Stimulated activated CD4-positive, alpha-beta T cell treated with anti-CD3 and anti-CD28 coated beads, Interleukin-4, amount 100 ng/mL, for 48 hours (primary cell): ENCODE data around the gene DNAJC12.
"Not testable (repeated sequence)": the region's sequence is repeated elsewhere in the genome, so short reads cannot be mapped to it uniquely, and the experiment has no call there.

Experiments
- DNase-seq, 2 donors: peaks; one replicate each; pipeline ENCODE4 v3.0.0-alpha.2; 2020; ENCODE audit warnings: low read depth in 2 of 2

The DNAJC12 gene

DNA sequence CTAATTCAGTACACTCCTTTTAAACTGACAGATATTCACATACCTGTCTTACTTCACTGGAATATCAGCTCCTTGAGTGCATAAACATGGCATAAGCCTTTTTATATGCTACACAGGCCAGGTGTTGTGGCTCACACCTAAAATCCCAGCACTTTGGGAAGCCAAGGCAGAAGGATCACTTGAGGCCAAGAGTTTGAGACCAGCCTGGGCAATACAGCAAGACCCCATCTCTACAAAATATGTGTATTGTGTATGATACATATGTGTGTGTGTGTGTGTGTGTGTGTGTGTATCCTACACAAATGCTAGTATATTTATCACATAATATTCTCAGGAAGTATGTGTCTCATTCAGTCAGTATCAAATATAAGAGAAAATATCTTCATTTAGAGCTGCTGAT, 45.3 kb downstream of the DNAJC12 start:
- no peak for DNase-seq

DNA sequence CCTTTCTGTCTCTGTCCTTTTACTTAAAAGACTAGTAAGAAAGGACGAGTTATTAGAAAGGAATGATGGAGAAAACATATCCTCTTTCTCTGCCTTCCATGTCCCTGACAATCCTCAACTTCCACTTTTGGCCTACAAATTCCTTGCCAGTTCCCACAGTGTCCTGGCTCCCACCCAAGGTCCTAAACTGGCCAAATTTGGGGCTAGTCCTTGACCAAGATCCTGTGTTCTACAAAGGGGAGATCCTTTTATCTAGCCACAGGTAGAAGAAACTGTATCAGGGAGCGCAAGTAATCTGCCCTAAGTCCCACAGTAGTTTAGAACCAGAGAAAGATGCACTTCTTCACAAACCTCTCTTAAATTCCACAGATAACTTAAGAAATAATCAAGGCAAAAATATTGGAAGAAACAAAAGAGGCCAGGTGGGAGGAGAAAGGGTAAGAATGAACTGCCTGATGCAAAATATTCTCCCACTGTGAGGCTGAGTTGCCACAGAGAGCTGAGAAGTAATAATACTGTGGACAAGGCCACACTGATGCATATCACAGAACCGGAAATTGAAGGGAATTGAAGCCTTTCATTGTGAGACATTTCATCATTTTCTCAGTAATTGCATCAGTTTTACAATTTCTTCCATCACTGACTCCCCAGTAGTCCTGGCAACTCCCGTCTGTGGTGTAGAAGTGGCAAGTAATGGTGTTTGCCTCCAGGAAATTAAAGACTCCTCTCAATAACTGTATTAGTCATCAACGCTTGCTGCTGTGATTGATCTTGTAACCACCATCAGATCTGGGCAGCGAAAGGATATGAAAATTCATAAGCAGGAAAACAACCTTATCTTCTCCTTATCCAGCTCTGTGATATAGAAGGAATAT, 47.2 kb downstream of the DNAJC12 start:
- DNase-seq: no peak

DNA sequence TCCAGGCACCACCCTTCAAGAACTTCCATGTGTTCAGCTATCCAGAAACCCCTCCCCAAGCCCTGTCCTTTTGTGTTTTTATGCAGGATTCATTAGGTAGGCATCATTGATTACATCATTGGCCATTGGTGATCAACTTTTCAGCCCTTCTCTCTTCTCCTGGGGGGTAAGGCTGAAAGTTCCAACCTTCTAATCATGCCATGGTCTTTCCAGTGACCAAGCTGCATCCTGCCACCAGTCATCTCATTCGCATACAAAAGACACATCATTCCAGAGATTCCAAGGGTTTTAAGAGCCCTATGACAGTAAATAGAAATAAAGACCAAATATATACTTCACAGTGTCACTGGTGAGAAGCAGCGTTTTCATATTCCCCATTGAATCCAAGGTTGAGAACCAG, 48.2 kb downstream of the DNAJC12 start:
- DNase-seq: no peak

DNA sequence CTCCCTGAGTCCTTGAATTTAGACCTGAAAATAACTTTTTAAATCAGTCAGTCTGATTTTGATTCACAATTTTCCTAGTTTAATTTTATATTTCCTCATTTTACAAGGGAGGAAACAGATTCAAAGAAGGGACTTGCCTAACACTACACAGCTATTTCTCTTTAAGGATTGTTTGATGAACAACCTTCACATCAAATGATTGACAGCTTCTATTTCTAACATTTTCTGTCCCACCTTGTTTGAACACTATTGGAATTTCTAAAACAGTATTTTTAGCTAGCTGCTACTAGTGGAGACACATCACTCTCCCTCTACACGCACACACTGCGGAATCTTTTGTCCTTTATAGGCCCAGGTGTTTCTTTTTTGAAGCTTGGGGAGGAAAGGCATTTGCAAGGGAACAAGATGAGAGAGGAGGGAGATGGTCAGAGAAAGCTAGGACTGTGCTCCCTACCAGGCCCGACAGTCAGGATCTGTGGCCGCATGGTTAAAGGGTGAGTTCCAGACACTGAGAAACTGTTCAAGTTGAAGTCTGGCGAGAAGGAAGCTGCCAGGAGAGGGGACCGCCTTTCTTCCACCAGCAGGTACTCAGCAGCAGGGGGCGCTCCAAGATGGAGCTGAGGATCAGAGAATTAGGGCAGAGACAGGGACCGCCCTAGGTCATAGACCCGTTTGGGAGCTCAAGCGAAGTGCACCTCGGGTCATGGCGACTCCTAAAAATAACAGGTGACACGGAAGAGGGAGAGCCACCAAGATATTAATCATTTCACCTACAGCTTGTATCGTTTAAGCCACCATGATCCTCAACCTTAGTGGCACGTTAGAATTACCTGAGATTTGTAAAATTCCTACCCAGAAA, 49.7 kb downstream of the DNAJC12 start:
- peak; percentile 74 to 82 for DNase-seq

DNA sequence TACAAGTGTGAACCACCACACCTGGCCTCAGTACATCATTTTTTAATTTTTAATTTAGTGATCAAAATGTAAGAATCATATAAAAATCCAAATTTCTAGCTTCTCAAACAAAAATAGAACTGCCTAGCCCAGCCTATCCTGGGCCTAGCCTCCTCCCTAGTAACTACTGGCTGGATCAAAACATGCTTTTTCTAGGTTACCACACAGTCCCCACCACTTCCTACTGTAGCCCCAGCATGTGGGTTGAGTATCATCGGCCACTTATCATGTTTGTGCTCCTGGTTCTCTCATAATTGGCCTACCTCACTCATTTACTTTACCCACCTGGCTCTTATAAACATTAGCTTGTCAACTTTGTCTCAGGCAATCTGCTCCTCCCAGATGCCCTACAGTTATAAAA, 52.9 kb downstream of the DNAJC12 start:
- no peak for DNase-seq

DNA sequence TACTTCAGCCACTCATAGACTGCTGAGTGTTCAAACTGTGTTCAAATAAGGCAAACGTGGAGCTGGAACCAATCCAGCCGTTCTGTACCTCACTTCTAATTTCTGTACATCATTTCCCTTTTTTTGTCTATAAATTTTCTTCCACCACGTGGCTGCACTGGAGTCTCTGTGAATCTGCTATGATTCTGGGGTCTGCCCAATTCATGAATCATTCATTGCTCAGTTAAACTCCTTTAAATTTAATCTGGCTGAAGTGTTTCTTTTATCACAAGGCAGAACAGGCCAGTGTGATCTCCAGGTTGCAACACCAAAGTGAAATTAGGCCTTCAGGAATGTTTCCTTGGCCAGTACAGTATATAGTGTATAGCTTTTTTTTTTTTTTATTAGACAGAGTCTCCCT, 53.5 kb downstream of the DNAJC12 start:
- no peak for DNase-seq

DNA sequence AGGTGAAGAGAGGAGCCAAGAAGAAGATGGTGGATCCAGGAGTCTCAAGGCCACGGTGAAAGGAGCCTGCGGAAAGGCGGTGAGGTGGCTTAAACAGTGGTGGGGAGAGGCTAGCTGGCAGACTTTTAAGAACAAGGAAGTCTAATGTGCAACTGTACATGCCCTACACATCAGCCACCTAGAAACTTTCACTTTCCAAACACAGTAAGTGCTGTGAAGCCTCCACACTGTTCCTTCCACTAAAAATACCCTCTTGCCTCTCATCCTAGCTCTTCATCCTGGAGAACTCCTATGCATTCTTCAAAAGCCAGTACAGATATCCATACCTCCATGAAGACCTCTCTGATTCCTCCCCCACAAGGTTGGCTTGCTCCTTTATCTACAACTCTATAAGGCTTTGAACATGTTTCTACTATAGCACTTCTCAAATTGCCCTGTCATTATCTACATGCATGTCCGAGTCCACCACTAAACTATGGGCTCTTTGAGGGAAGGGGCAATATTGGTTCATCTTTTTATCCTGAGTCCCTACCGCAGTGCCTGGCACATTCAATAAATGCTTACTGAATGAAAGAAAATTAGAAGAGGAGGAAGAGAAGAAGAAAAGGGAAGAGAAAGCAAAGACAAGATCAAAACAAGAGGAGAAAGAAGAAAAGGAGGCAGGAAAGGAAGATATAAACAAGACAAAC, 54.2 kb downstream of the DNAJC12 start:
- no peak for DNase-seq

DNA sequence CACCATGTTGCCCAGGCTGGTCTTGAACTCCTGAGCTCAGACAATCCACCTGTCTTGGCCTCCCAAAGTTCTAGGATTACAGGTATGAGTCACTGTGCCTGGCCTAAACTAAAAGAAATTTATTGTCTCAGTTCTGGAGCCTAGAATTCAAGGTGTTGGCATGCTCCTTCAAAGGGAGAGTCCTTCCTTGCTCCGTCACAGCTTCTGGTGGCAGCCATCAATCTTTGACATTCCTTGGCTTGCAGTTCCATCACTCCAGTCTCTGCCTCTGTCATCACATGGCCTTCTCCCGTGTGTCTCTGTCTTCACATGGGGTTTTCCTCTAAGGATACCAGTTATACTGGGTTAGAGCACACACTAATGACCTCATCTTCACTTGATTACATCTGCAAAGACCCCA, 55.5 kb downstream of the DNAJC12 start:
- DNase-seq: no peak

DNA sequence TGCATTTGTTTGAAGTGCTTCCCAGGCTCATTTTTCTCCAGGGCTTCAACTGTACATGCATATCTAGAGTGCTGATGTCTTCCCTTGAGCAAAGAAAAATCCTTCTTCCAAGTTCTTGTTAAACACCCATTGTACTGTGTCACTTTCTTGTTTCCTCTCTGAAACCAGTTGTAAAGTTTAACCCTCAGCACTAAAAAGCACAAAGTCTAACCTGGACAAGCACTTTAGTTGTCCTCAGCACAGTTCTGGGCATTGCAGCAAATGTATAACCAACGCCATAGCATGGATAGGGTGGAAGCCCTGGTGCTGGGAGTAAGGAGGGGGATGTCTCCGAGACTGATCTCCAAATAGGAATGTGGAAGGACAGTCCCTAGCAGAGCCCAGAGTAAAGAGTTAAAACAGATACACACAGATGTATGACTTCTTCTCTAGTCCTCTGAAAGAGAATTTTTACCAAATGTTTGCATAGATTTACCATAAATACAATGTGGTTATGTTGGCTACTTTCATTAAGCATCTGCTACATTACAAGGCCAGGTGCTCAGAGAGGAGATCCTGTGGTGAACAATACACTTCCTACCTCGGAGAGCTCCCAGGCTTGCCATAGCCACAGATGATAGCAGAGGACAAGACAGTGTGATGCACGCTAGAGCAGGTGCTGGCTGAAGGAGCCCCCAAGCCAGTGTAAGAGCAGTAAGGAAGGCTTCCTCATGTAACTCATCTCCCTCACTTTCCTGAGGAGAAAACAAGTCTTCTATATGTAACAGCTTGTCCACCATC, 57.0 kb downstream of the DNAJC12 start:
- no peak for DNase-seq

DNA sequence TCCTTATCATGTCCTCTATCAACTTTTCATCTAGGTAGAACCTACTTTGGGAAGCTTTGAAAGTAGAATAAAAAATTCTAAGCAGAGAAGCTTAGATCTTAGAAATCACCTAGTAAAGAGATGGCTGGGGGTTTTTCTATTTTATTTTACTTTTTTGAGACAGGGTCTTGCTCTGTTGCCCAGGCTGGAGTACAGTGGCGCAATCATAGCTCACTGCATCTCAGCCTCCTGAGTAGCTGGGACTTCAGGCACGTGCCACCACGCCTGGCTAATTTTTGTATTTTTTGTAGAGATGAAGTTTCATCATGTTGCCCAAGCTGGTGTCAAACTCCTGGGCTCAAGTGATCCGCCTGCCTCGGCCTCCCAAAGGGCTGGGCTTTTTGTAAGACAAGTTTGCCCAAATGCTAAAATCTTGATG, 57.8 kb downstream of the DNAJC12 start:
- DNase-seq: not testable (repeated sequence)

DNA sequence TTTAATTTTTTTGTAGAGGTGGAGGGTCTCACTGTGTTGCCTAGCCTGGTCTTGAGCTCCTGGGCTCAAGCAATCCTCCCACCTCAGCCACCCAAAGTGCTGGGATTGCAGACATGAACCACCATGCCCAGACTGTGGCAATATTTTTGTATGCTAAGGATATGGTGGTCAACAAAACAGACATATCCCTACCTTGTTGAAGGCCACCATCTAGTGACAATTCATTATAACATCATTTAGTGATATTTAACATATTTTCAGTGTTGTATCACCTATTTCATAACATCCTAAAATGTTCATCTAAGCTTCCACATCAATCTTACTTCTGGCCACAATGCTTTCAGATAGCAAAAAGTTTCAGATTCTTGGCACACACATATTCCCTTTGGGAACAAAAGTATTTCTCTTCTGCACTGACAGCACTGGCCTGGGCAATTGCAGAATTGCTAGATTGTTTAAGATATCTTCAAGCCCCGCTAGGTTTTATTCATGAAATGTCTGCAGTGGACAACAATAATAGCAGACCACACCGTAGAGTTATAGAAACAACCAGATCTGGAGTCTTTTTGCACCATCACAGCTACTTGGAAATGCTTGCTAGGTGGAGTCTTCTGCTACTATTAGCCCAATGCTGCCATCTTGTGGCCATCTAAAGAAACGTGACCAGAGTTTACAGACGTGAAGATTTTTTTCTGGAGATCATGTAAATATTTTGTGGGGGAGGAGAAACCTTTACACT, 58.4 kb downstream of the DNAJC12 start:
- peak; percentile 40 to 45 for DNase-seq

DNA sequence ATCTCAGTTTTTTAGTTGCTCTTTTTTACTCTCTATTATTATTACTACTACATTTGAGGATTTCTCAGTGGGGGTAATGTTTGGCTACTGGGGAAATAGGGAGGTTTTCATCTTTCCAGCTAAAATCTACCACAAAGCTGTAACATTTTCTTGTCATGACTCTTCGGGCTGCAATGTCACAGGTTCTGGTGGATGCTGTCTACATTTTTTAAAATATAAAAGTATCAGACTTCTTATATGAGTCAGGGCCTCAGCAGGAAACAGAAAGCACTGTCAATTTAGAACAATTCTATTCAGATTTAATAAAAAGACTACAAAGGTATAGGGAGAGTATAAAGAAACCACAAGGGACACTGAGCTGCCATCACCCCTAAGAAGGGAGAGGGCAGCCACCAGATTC, 61.6 kb downstream of the DNAJC12 start:
- no peak for DNase-seq

DNA sequence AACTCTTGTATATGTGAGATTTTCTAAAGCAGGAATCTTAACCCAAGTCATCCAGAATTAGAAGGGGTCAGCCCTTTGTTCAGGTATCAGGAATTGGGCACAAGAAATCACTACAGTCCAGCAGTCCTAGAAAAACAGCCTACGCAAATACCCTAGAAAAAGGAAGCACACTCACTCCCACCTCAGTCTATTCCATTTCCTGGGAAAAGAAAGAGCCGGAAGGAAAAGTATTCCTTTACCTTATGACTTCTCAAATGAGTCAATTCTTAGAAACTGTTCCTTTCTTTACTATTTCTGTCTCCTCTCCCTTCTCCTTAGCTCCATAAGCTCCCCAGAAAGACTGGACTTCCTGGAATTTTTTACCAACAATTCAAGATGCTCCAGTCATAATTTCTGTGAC, 62.7 kb downstream of the DNAJC12 start:
- DNase-seq: no peak

DNA sequence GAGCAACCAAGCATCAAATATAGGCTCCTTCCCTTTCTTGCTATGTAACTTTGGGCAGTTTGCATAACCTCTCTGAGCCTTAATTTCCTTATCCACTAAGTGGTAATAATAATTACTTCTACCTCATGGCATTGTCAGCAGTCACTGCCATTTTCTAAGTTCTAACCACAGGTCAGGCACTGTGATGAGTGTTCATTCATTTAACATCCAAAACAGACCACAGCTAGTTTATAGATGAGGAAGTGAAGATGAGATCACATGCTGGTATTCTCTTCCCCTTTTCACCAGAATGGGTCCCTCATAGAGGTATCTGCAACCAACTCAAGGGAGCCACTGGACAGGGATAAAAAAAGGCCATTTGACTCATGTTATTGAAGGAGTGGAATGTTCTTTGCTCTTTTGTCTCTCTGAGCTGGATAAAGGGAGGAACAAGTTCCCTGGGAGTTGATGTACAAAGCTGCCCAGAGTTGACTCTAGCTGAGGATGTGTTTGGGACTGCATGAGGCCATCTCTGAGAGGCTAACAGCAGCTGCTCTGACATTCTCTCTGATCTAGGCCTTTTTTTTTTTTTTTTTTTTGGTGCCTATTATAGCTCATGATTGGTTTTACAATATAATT, 65.0 kb downstream of the DNAJC12 start:
- no peak for DNase-seq

DNA sequence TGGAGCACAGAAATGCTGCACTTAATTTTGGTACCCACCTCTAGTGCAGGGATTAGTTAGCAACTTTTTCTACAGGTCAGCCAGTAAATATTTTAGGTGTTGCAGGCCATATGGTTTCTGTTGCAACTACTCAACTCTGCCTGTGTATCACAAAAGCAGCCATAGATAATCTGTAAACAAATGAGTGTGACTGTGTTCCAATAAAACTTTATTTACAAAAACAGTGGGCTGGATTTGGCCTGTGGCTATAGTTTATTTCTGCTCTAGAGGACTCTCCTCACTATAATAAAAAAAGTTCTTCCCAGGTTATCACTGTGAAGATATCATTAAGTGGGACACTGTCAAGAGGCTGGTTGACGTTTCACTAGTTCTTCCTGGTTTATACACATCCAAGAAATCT, 65.8 kb downstream of the DNAJC12 start:
- DNase-seq: no peak

DNA sequence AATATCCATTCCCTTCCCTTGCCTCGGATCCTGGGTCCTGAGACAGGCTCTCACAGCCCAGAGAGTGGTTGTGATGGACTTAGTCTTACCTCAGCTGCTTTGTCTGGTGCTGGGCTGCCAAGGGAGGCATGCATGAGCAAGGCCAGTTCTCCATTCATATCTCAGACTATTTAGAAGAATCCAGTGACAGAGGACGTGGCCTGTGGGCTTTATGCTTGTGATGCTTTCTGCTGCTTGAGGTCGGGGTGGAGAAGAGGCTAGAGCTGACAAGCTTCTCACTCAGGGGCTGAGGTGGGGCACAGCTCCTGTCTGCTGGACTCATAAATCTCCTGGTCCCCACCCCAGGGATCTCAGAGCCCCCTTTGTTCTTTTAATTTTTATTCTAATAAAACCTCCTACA, 66.8 kb downstream of the DNAJC12 start:
- DNase-seq: no peak

DNA sequence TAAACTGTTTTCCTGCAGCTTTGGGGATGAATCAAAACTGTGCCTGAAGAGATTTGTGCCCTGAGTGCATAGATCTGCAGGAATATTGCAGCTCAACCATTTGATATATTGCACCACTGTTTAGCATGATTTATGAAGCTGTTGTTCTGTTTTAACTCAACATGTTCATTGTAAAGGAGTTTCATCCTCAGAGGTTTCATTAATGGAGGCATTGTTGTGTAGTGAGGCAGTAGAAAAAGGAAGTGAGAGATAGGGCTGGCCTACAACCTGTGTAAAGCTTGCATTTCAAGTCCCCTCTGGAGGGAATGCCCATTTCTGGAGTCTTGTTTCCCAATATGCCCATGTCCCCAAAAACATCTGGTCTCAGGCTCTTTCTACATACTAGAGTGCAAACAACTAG, 67.5 kb downstream of the DNAJC12 start:
- DNase-seq: no peak

DNA sequence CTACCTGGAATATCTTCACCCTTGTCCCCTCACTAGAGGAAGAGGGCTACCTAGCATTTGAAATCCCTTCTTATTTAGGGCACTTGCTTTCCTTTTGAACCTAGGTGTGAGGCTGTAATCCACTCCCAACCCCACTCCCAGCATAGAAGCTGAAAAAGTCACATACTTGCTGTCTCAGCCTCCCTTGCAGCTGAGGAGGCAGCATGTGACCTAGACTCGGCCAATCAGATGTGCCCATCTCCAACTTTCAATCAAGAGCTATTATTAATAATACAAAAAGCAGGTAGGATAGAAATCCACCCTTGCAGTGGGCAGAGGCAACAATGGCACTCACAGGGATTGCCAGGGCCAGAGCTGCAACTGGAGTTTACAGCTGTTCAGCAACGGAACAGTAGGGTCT, 70.7 kb downstream of the DNAJC12 start:
- no peak for DNase-seq

DNA sequence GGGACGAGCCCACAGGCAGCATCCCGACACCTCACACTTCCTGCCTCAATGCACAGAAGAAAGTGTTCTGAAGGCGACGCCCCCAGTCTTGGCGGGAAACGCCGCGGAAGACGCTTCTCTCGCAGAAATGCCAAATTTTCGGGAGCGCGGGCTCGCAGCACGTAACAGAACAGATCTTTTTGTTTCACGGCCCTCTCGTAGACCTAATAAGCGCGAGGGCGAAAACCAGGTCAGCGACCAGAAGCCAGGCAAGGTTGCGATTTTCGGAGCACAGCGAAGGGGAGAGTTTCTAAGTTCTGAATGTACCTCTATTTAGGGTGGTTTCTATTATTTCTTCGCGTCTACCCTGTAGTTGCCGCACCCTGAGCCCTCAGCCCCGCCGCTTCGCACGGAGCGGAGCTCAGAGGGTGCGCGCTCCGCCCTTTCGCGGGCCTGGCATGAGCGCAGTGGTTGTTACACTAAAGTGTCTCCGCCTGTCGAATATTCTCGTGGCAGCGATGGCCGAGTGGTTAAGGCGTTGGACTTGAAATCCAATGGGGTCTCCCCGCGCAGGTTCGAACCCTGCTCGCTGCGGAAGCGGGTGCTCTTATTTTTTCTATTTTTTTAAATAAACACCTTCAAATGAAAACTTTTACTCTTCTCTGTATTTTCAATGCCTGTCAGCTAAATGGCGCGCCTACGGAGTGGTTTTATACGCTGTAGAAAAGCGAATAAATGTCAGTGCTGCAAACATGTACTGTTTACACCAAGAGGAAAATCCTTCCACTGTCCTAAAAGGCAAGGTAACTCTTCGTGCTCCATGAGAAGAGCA, 73.8 kb downstream of the DNAJC12 start:
- DNase-seq: peak; percentile 89 to 97
